GM21723 (cell line): ENCODE measurements around the gene OOSP2.

ENCODE experiments used
- ATAC-seq: cut with Tn5 transposase; IDR thresholded peaks from one replicate; pipeline ENCODE4 v1.9.1; 2021; ENCODE audit warnings: mild to moderate bottlenecking, moderate library complexity; ENCODE audit not compliant: unreplicated experiment

The OOSP2 gene

DNA sequence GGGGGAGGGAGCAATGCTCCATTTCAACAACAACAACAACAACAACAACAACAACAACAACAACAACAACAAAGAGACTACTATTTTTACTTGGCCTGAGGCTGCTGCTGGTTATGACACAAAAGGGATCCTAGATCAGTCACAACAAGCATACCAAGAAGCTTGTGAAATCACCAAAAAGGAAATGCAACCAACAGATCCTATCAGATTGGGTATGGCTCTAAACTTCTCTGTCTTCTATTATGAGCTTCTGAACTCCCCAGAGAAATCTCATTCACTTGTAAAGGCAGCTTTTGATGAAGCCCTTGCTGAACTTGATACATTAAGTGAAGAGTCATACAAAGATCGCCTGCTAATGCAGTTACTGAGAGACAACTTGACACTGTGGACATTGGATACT, 37.8 kb downstream of the OOSP2 start:
- ATAC-seq: no peak

DNA sequence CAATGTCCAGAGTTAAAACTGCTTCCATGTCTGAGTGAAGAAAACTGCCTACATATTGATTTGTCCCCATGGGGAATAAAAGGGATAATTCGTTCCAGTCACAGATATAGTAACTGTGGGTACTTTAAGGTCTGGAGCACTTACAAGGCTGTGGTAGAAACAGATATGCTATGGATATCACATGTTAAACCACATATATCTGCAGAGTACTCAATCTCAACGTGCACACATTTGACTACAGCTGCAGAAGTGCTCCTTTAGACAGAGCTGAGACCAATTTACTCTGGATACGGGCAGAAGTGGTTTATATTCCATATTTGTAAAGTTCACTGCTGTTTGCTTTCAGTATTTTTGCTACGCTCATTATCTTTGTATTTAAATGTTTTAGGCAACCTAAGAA, 38.5 kb downstream of the OOSP2 start:
- no peak for ATAC-seq

GRCh38 chr11:60080535-60080934, 40.3 kb downstream of the OOSP2 start:
- no peak for ATAC-seq

GRCh38 chr11:60084631-60085273, 44.5 kb downstream of the OOSP2 start:
- ATAC-seq: no peak

- no peak for ATAC-seq
Measured at GRCh38 chr11:60085909-60086308, 45.7 kb downstream of the OOSP2 start.

- no peak for ATAC-seq
Measured at GRCh38 chr11:60087239-60087638, 47.0 kb downstream of the OOSP2 start.

DNA sequence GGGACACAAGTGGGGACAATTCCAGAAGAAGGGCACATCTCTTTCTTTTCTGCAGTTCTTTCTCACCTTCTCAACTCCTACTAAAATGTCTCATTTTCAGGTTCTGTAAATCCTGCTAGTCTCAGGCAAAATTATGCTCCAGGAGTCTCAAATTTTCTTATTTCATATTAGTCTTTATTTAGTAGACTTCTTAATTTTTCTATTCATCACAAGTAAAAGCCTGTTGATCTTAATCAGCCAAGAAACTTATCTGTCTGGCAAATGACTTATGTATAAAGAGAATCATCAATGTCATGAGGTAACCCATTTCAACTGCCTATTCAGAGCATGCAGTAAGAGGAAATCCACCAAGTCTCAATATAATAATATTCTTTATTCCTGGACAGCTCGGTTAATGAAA, 48.2 kb downstream of the OOSP2 start, which contains the start of gene MS4A2:
Gene MS4A2, plus strand, starts transcription at position 301 of the 400 bp plus-strand sequence. CDS start 102 bp downstream, outside the sequence.
- no peak for ATAC-seq

- ATAC-seq: no peak
Measured at GRCh38 chr11:60095477-60096120, 55.4 kb downstream of the OOSP2 start.

DNA sequence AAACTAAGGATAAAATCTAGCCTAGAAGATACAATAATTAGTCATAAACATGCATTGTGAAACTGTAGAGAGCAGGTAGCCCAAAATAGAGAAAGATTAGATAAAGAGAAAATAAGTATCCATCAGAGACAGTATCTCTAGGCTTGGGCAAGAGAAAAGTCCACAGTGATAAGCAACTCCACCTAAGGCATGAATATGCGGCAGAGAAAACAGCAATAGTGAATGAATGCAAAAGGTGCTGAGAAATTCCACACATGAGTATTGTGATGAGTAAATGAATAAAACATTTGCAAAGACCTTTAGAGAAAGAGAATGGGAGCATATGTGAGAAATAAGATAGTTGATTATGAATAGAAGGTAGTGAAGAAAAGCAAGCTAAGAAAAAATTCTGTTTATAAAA, 57.0 kb downstream of the OOSP2 start:
- no peak for ATAC-seq
